ENCODE data around the gene KRTAP5-5. TPM values are rescaled to one million over a fixed set of nuclear protein-coding genes. Genes with fewer than 3 reads are reported as not detected.

The KRTAP5-5 gene
- total RNA-seq, 1 experiment from 2014 or later = not detected

GRCh38 chr11:1676229-1676740, 46.7 kb downstream of the KRTAP5-5 start:
- no peak overlapping the region for H3K18ac ChIP-seq (ENCODE audit: insufficient read length, low read depth, low read length)
- H2BK120ac ChIP-seq (ENCODE audit: low read depth, low read length, poor library complexity, severe bottlenecking) = no peak overlapping the region
- no peaks in the 10 kb centered on the region for H3K36me3 Mint-ChIP-seq (ENCODE audit: insufficient read depth in 1 of 3, low read depth in 3 of 3)
- no peak overlapping the region for H2AFZ ChIP-seq (ENCODE audit: low read length)
- H3K9me3 Mint-ChIP-seq = no peaks in the 10 kb centered on the region
- no peaks in the 10 kb centered on the region for H3K27me3 ChIP-seq (ENCODE audit: insufficient read depth, low read length)
- no peak overlapping the region for H3T11ph ChIP-seq (ENCODE audit: low read length)
- no peak overlapping the region for H4K5ac ChIP-seq (ENCODE audit: insufficient read length, low read depth, low read length)
- no peak overlapping the region for H2AK5ac ChIP-seq (ENCODE audit: insufficient read length, low read length)
- no peak overlapping the region for H4K91ac ChIP-seq (ENCODE audit: insufficient read length, low read depth, low read length)
- H3K4me3 Mint-ChIP-seq = no peak overlapping the region
- no peaks in the 10 kb centered on the region for H3K23me2 ChIP-seq (ENCODE audit: insufficient read length, low read depth, low read length, poor library complexity, severe bottlenecking)
- DNase-seq = no peak
- H3K9ac ChIP-seq (ENCODE audit: extremely low read depth, insufficient read length, low read length) = no peak overlapping the region
- no peak overlapping the region for H3K14ac ChIP-seq (ENCODE audit: insufficient read depth, low read length)
- H3K27me3 Mint-ChIP-seq (ENCODE audit: low read depth) = peaks cover 48% of the 10 kb centered on the region
- H2BK12ac ChIP-seq (ENCODE audit: insufficient read length, low read depth, low read length) = no peak overlapping the region
- no peaks in the 10 kb centered on the region for H3K9me3 ChIP-seq (ENCODE audit: control insufficient read depth, low read depth, low read length)
- H3K4me1 ChIP-seq (ENCODE audit: insufficient read depth, low read length) = no peaks in the 10 kb centered on the region
- no peak overlapping the region for H3K4me2 ChIP-seq (ENCODE audit: insufficient read depth, insufficient read length, low read length)
- H3K4me1 Mint-ChIP-seq = peaks cover 0 to 3% of the 10 kb centered on the region in 2 experiments; a peak in 1 of 4 replicates
- H2BK20ac ChIP-seq (ENCODE audit: low read depth, low read length, poor library complexity, severe bottlenecking) = no peak overlapping the region
- no peaks in the 10 kb centered on the region for H3K79me1 ChIP-seq (ENCODE audit: insufficient read depth, low read depth, low read length, poor library complexity, severe bottlenecking)
- no peak overlapping the region for H2BK15ac ChIP-seq (ENCODE audit: low read depth, low read length)
- no peak overlapping the region for H3K56ac ChIP-seq (ENCODE audit: insufficient read length, low read depth, low read length)
- H4K20me1 ChIP-seq (ENCODE audit: control insufficient read depth, insufficient read depth, insufficient read length) = no peaks in the 10 kb centered on the region
- no peak overlapping the region for H4K8ac ChIP-seq (replicated peaks; ENCODE audit: insufficient read length, low read depth, low read length)
- H3K79me2 ChIP-seq (ENCODE audit: insufficient read depth, low read length) = no peaks in the 10 kb centered on the region
- H3K27ac Mint-ChIP-seq = no peak overlapping the region
- no peak overlapping the region for H3K4ac ChIP-seq (ENCODE audit: low read depth, low read length)
- no peak overlapping the region for H2BK5ac ChIP-seq (ENCODE audit: insufficient read length, low read length)
- no peak for TF ChIP-seq CTCF (conservative IDR thresholded peaks at IDR 0.05)
- H3K23ac ChIP-seq (ENCODE audit: insufficient read length, low read depth, low read length) = no peak overlapping the region
- WGBS (ENCODE audit: extremely low coverage, insufficient read length, low lambda C conversion rate) = no CpG with 5 or more reads among the region's 7 CpGs
- H3K27ac ChIP-seq (ENCODE audit: insufficient read length, low read depth, low read length) = no peak overlapping the region
